ENCODE measurements around the gene ZNF782.
"Not testable (repeated sequence)": the region's sequence is repeated elsewhere in the genome, so short reads cannot be mapped to it uniquely, and the experiment has no call there.

The ZNF782 gene

DNA sequence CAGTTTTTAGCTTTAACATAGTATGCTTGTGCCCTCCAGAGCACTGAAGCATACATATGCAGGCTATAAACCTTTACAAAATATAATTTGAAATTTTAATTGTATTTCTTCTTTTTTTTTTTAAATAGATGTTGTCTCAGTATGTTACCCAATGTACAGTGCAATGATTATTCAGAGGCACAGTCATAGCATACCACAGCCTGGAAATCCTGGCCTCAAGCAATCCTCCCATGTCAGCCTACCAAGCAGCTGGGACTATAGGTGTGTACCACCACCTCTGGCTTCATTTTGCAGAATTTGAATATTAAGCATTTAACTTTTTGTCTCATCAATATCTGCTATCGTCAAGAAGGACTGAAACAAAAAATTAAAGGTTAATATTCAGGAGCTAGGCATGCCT, 16.9 kb upstream of the ZNF782 start:
- TF ChIP-seq, protein P1, sequence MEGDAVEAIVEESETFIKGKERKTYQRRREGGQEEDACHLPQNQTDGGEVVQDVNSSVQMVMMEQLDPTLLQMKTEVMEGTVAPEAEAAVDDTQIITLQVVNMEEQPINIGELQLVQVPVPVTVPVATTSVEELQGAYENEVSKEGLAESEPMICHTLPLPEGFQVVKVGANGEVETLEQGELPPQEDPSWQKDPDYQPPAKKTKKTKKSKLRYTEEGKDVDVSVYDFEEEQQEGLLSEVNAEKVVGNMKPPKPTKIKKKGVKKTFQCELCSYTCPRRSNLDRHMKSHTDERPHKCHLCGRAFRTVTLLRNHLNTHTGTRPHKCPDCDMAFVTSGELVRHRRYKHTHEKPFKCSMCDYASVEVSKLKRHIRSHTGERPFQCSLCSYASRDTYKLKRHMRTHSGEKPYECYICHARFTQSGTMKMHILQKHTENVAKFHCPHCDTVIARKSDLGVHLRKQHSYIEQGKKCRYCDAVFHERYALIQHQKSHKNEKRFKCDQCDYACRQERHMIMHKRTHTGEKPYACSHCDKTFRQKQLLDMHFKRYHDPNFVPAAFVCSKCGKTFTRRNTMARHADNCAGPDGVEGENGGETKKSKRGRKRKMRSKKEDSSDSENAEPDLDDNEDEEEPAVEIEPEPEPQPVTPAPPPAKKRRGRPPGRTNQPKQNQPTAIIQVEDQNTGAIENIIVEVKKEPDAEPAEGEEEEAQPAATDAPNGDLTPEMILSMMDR (IDR thresholded peaks at IDR 0.05; ENCODE audit: borderline replicate concordance, extremely low read depth, low read length, poor library complexity, severe bottlenecking) = no peak
- Histone ChIP-seq H3K4me1 (ENCODE audit: insufficient read depth, low read length) (no peaks in the 10 kb centered on the region), H3K27ac (ENCODE audit: low read length) (no peak overlapping the region), H4K20me1 (ENCODE audit: insufficient read depth, low read length) (no peaks in the 10 kb centered on the region), H3K9me3 (ENCODE audit: insufficient read depth, low read length, severe bottlenecking) (no peaks in the 10 kb centered on the region), H3K4me2 (ENCODE audit: insufficient read depth, low read length) (no peak overlapping the region), H3K36me3 (ENCODE audit: insufficient read depth, low read length) (no peaks in the 10 kb centered on the region; the same call in 1 of the 2 replicates), H3K27me3 (ENCODE audit: insufficient read depth, low read length, poor library complexity) (no peaks in the 10 kb centered on the region), H2AFZ (ENCODE audit: low read depth, low read length) (no peak overlapping the region), H3K79me2 (ENCODE audit: insufficient read depth, low read length) (no peaks in the 10 kb centered on the region), H3K4me3 (ENCODE audit: low read depth in 1 of 2, low read length in 2 of 2) (no peak overlapping the region), H3K9ac (ENCODE audit: low read depth, low read length) (no peak overlapping the region)
- ATAC-seq (ENCODE audit: insufficient read depth, low read depth) (no peak), DNase-seq (no peak)

DNA sequence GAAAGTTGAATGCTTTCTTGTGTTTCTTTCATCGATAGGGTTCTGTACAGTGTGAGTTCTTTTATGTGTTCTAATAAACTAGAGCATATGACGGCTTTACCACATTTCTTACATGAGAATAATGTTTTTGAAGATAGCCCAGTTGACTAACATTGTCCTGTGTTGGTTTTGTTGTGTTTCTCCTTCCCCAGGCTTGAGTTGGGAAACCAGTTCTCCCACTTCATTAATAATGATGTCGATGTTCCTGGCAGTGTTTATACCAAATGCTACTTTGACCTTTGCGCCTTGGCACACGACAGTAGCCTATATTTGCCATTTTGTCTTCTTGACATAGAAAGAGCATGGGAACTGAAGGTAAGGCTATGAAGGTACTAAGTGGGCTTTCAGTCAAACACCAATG, 14.4 kb upstream of the ZNF782 start:
- Histone ChIP-seq H3K9me3 (ENCODE audit: insufficient read depth, low read length, severe bottlenecking) (no peaks in the 10 kb centered on the region), H2AFZ (ENCODE audit: low read depth, low read length) (no peak overlapping the region), H3K4me3 (ENCODE audit: low read depth in 1 of 2, low read length in 2 of 2) (no peak overlapping the region), H4K20me1 (ENCODE audit: insufficient read depth, low read length) (no peaks in the 10 kb centered on the region), H3K27ac (ENCODE audit: low read length) (no peak overlapping the region), H3K27me3 (ENCODE audit: insufficient read depth, low read length, poor library complexity) (no peaks in the 10 kb centered on the region), H3K4me2 (ENCODE audit: insufficient read depth, low read length) (no peak overlapping the region), H3K4me1 (ENCODE audit: insufficient read depth, low read length) (no peaks in the 10 kb centered on the region), H3K9ac (ENCODE audit: low read depth, low read length) (no peak overlapping the region), H3K79me2 (ENCODE audit: insufficient read depth, low read length) (no peaks in the 10 kb centered on the region), H3K36me3 (ENCODE audit: insufficient read depth, low read length) (no peaks in the 10 kb centered on the region; the same call in 1 of the 2 replicates)
- TF ChIP-seq EZH2 (IDR thresholded peaks at IDR 0.05; ENCODE audit: borderline replicate concordance, low read depth, low read length, severe bottlenecking) = no peak
- TF ChIP-seq, protein P1 (IDR thresholded peaks at IDR 0.05; ENCODE audit: borderline replicate concordance, extremely low read depth, low read length, poor library complexity, severe bottlenecking) = no peak
- ATAC-seq (ENCODE audit: insufficient read depth, low read depth) (no peak), DNase-seq (no peak)

DNA sequence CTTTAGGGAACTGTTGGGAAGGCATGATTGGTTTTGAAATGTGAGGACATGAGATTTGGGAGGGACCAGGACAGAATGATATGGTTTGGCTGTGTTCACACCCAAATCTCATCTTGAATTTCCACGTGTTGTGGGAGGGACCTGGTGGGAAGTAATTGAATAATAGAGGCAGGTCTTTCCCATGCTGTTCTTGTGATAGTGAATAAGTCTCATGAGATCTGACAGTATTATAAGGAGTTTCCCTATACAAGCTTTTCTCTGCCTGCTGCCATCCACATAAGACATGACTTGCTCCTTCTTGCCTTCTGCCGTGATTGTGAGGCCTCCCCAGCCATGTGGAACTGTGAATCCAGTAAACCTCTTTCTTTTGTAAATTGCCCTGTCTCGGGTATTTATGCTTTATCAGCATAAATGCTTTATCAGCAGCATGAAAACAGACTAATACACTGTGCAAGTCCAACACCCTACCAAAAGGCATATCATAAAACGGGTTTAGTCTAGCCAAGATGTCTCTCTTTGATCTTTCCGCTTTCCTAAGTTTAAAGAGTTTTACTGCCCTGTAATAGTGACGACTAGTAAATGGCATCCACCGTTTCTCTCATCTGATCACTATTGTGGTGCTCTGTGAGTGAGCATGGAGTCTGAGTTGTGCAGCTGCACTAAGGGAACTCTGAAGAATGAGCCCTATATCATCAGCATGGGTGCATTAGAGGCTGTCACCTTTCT, 12.9 kb upstream of the ZNF782 start:
- ATAC-seq (ENCODE audit: insufficient read depth, low read depth) (no peak), DNase-seq (no peak)
- Histone ChIP-seq H3K4me3 (ENCODE audit: low read depth in 1 of 2, low read length in 2 of 2) (no peak overlapping the region), H3K27ac (ENCODE audit: low read length) (no peak overlapping the region), H4K20me1 (ENCODE audit: insufficient read depth, low read length) (no peaks in the 10 kb centered on the region), H2AFZ (ENCODE audit: low read depth, low read length) (no peak overlapping the region), H3K4me1 (ENCODE audit: insufficient read depth, low read length) (no peaks in the 10 kb centered on the region), H3K27me3 (ENCODE audit: insufficient read depth, low read length, poor library complexity) (no peaks in the 10 kb centered on the region), H3K4me2 (ENCODE audit: insufficient read depth, low read length) (no peak overlapping the region), H3K79me2 (ENCODE audit: insufficient read depth, low read length) (no peaks in the 10 kb centered on the region), H3K36me3 (ENCODE audit: insufficient read depth, low read length) (no peaks in the 10 kb centered on the region; the same call in 1 of the 2 replicates), H3K9me3 (ENCODE audit: insufficient read depth, low read length, severe bottlenecking) (no peaks in the 10 kb centered on the region), H3K9ac (ENCODE audit: low read depth, low read length) (no peak overlapping the region)
- TF ChIP-seq EZH2 (IDR thresholded peaks at IDR 0.05; ENCODE audit: borderline replicate concordance, low read depth, low read length, severe bottlenecking) = no peak
- TF ChIP-seq, protein P1 (IDR thresholded peaks at IDR 0.05; ENCODE audit: borderline replicate concordance, extremely low read depth, low read length, poor library complexity, severe bottlenecking) = no peak

DNA sequence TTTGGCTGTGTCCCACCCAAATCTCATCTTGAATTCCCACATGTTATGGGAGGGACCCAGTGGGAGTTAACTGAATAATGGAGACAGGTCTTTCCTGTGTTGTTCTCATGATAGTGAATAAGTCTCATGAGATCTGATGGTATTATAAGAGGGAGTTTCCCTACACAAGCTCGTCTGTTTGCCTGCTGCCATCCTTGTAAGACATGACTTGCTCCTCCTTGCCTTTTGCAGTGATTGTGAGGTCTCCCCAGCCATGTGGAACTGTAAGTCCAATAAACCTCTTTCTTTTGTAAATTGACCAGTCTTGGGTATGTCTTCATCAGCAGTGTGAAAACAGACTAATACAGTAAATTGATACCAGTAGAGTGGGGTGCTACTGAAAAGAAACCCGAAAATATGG, 10.9 kb upstream of the ZNF782 start:
- not testable (repeated sequence) for H2AFZ ChIP-seq (ENCODE audit: low read depth, low read length); H3K4me3 ChIP-seq (ENCODE audit: low read depth in 1 of 2, low read length in 2 of 2); H3K9ac ChIP-seq (ENCODE audit: low read depth, low read length); H3K36me3 ChIP-seq (ENCODE audit: insufficient read depth, low read length); DNase-seq; H4K20me1 ChIP-seq (ENCODE audit: insufficient read depth, low read length); H3K4me2 ChIP-seq (ENCODE audit: insufficient read depth, low read length); H3K9me3 ChIP-seq (ENCODE audit: insufficient read depth, low read length, severe bottlenecking); H3K27ac ChIP-seq (ENCODE audit: low read length); H3K27me3 ChIP-seq (ENCODE audit: insufficient read depth, low read length, poor library complexity); ATAC-seq (ENCODE audit: insufficient read depth, low read depth); H3K79me2 ChIP-seq (ENCODE audit: insufficient read depth, low read length); H3K4me1 ChIP-seq (ENCODE audit: insufficient read depth, low read length)

All from DND-41 (cell line).